ENCODE results near the gene L1CAM. TPM values are rescaled to one million over a fixed set of nuclear protein-coding genes. Genes with fewer than 3 reads are reported as not detected.

L1CAM gene
- total RNA-seq, 1 experiment from 2014 or later, result 0.64 TPM

DNA sequence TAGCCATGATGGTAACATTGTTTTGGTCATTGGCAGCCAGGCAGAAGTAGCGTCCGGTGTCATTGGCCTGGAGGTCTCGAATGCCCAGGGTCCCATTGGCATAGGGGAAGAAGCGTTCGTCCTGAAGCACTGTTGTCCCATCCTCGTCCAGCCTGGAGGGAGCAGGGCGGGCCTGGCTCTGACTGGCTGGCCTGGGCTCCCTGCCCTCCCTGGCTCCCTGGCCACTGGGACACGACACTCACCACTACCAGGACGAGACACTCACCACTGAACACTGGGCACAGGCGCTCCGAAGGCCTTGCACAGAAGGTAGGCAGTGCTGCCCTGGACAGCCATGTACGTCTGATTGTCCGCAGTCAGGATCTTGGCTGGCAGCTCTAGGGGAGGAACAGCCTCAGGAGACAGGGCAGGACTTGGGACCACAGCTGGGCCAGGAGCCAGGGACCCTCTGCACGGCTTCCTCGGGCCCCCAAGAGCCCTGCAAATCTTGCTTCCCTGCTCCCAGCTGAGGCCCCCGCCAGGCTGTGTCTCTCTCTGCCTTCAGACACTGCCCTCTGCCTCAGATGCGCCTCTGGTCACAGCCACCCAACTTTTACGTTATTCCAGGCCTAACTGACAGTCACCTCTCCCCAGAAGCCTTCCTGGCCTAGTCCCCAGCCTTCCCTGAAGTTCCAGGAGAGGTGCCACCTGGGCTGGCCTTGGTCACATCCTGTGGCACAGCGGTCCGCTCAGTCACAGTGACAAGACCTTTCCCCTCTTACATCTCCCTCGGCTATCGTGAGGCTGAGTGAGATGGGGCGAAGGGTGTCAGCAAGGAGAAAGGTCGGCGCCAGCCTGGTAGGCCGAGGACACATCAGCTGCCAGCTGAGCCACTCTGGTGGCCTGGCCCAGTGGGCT is 17.1 kb downstream of the L1CAM start:
- no peak for TF ChIP-seq EZH2 (IDR thresholded peaks at IDR 0.05; ENCODE audit: borderline replicate concordance, low read depth, low read length, poor library complexity, severe bottlenecking)
- TF ChIP-seq, protein P1, sequence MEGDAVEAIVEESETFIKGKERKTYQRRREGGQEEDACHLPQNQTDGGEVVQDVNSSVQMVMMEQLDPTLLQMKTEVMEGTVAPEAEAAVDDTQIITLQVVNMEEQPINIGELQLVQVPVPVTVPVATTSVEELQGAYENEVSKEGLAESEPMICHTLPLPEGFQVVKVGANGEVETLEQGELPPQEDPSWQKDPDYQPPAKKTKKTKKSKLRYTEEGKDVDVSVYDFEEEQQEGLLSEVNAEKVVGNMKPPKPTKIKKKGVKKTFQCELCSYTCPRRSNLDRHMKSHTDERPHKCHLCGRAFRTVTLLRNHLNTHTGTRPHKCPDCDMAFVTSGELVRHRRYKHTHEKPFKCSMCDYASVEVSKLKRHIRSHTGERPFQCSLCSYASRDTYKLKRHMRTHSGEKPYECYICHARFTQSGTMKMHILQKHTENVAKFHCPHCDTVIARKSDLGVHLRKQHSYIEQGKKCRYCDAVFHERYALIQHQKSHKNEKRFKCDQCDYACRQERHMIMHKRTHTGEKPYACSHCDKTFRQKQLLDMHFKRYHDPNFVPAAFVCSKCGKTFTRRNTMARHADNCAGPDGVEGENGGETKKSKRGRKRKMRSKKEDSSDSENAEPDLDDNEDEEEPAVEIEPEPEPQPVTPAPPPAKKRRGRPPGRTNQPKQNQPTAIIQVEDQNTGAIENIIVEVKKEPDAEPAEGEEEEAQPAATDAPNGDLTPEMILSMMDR (conservative IDR thresholded peaks at IDR 0.05; ENCODE audit: low read depth, low read length), result no peak
- ChIA-PET CTCF (no interaction called here), POLR2A (ENCODE audit: low non-redundant PET) (no interaction called here)
- no peak overlapping the region for H3K27ac ChIP-seq (ENCODE audit: low read depth, low read length, poor library complexity, severe bottlenecking)
- no peak for DNase-seq (ENCODE audit: low spot score)
- H3K4me1 ChIP-seq (ENCODE audit: insufficient read depth, low read length, poor library complexity, severe bottlenecking), result no peaks in the 10 kb centered on the region
- no peaks in the 10 kb centered on the region for H3K9me3 ChIP-seq (ENCODE audit: low read depth, low read length, poor library complexity, severe bottlenecking)
- H3K4me3 ChIP-seq (ENCODE audit: low read depth, low read length, poor library complexity, severe bottlenecking), result no peak overlapping the region
- intact Hi-C loops (cut with micrococcal nuclease; ENCODE audit: unreplicated experiment), result no loop called here
- BruUV-seq (replicated peaks), result no TSS peak
- peaks cover 3% of the 10 kb centered on the region for H3K27me3 ChIP-seq (replicated peaks; ENCODE audit: insufficient read depth, low read depth, low read length, poor library complexity)
- no peaks in the 10 kb centered on the region for H3K36me3 ChIP-seq (ENCODE audit: insufficient read depth, low read length, poor library complexity, severe bottlenecking)

DNA sequence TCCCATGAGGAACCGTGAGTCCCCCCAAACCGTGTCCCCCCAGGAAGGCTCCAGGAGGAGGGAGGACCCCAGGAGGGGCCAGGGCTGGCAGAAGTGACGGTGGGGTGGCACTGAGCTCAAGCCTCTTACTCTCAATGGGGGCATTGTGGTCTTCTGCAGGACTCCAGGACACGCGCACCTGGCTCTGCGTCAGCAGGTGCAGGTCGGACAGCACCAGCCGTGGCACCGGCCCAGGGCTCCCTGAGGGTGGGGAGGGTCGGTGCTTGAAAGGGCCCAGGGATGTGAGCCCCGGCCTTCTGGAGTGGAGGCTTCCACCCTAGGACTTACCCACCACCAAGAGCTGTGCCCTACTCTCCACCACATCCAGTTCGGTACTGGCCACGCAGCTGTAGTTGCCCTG is 18.3 kb downstream of the L1CAM start:
- ChIA-PET CTCF (no interaction called here), POLR2A (ENCODE audit: low non-redundant PET) (no interaction called here)
- H3K36me3 ChIP-seq (ENCODE audit: insufficient read depth, low read length, poor library complexity, severe bottlenecking), result no peaks in the 10 kb centered on the region
- intact Hi-C loops (cut with micrococcal nuclease; ENCODE audit: unreplicated experiment), result no loop called here
- no peaks in the 10 kb centered on the region for H3K9me3 ChIP-seq (ENCODE audit: low read depth, low read length, poor library complexity, severe bottlenecking)
- DNase-seq (ENCODE audit: low spot score), result no peak
- BruUV-seq (replicated peaks), result no TSS peak
- peaks cover 1% of the 10 kb centered on the region for H3K27me3 ChIP-seq (replicated peaks; ENCODE audit: insufficient read depth, low read depth, low read length, poor library complexity)
- H3K27ac ChIP-seq (ENCODE audit: low read depth, low read length, poor library complexity, severe bottlenecking), result no peak overlapping the region
- H3K4me1 ChIP-seq (ENCODE audit: insufficient read depth, low read length, poor library complexity, severe bottlenecking), result no peaks in the 10 kb centered on the region
- TF ChIP-seq EZH2 (IDR thresholded peaks at IDR 0.05; ENCODE audit: borderline replicate concordance, low read depth, low read length, poor library complexity, severe bottlenecking), result no peak
- TF ChIP-seq, protein P1 (conservative IDR thresholded peaks at IDR 0.05; ENCODE audit: low read depth, low read length), result no peak
- H3K4me3 ChIP-seq (ENCODE audit: low read depth, low read length, poor library complexity, severe bottlenecking), result no peak overlapping the region

DNA sequence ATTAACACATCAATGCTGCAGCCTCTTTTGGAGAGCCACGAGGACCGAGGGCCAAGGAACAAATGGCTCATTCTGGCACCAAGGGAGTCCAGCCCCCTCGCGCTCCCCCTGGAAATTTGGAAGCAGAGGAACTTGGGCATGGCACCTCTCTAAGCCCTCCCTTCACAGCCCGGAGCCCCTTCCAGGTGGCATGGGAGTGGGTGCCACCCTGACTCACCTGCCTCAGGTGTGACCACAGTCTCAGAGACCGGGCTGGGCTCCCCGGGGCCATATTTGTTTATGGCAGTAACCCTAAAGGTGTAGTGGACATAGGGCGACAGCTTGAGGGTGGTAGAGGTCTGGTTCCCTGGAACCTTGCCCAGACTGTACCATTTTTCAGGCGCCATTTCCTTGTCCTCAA is 18.8 kb downstream of the L1CAM start:
- no peak for DNase-seq (ENCODE audit: low spot score)
- no peaks in the 10 kb centered on the region for H3K4me1 ChIP-seq (ENCODE audit: insufficient read depth, low read length, poor library complexity, severe bottlenecking)
- intact Hi-C loops (cut with micrococcal nuclease; ENCODE audit: unreplicated experiment), result no loop called here
- POLR2A ChIA-PET (ENCODE audit: low non-redundant PET), result no interaction called here
- H3K27ac ChIP-seq (ENCODE audit: low read depth, low read length, poor library complexity, severe bottlenecking), result no peak overlapping the region
- no TSS peak for BruUV-seq (replicated peaks)
- H3K9me3 ChIP-seq (ENCODE audit: low read depth, low read length, poor library complexity, severe bottlenecking), result no peaks in the 10 kb centered on the region
- CTCF ChIA-PET, result no interaction called here
- H3K27me3 ChIP-seq (replicated peaks; ENCODE audit: insufficient read depth, low read depth, low read length, poor library complexity), result no peaks in the 10 kb centered on the region
- TF ChIP-seq, protein P1 (conservative IDR thresholded peaks at IDR 0.05; ENCODE audit: low read depth, low read length), result no peak
- TF ChIP-seq EZH2 (IDR thresholded peaks at IDR 0.05; ENCODE audit: borderline replicate concordance, low read depth, low read length, poor library complexity, severe bottlenecking), result no peak
- no peak overlapping the region for H3K4me3 ChIP-seq (ENCODE audit: low read depth, low read length, poor library complexity, severe bottlenecking)
- H3K36me3 ChIP-seq (ENCODE audit: insufficient read depth, low read length, poor library complexity, severe bottlenecking), result no peaks in the 10 kb centered on the region

Data from A673 (cell line).